HS-5 (cell line): ENCODE data around the gene CPLANE1.

Experiments used
- DNase-seq: peaks from one replicate; pipeline ENCODE4 v3.0.0-alpha.2; 2012; ENCODE audit warnings: low read depth

CPLANE1 gene

GRCh38 chr5:37064442-37064841, 184.7 kb downstream of the CPLANE1 start:
- DNase-seq: no peak

- DNase-seq: no peak
These were observed 185.4 kb downstream of the CPLANE1 start for GRCh38 chr5:37063739-37064138.

- DNase-seq: no peak
These were observed 189.1 kb downstream of the CPLANE1 start for GRCh38 chr5:37060030-37060429.

GRCh38 chr5:37056762-37057161, 192.4 kb downstream of the CPLANE1 start:
- DNase-seq: no peak
